ENCODE results near the gene PAX5. TPM values are rescaled to one million over a fixed set of nuclear protein-coding genes. Genes with fewer than 3 reads are reported as not detected.

Gene PAX5
- total RNA-seq, 1 donor from 2014 or later = not detected

DNA sequence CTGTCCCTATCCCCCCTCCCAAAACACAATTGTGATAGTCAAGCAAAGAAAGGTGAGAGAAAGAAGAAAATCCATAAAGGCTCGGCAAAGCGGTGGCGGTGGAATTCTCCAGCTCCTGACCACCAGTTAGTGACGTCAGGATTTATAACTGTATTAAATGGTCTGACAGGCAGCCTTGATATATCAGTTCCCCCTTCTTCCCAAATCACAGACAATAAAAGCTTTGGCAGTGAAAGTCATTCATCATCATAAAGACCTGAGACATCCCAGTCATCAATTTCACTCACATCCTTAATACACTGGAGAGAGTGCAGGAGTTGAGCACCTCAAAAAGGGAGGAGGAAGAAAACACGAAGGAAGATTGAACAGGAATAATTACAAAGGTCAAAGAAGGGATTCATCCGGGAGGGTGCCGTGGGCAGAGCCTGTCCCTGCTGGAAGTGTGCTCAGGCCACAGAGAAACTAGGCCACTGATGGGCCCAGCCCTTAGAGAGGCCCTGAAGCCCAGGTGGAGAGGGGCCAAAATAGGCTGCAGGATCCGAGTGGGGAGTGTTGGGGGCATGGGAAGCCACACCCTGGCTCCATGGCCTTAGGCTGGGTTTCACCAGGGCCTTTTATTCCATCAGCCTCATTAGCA, 131.9 kb downstream of the PAX5 start:
- Histone ChIP-seq H3K36me3 (ENCODE audit: control insufficient read depth in 3 of 3, insufficient read depth in 3 of 3, low read length in 3 of 3) (no peaks in the 10 kb centered on the region), H3K9ac (ENCODE audit: low read depth in 1 of 3, low read length in 3 of 3) (no peak overlapping the region), H3K4me1 (ENCODE audit: control insufficient read depth in 3 of 3, insufficient read depth in 3 of 3, low read length in 3 of 3) (no peaks in the 10 kb centered on the region), H3K9me3 (ENCODE audit: control insufficient read depth in 3 of 3, low read length in 3 of 3) (no peaks in the 10 kb centered on the region), H3K27ac (ENCODE audit: low read depth, low read length) (no peak overlapping the region), H3K27me3 (ENCODE audit: control insufficient read depth in 3 of 3, insufficient read depth in 3 of 3, low read length in 3 of 3) (peaks cover 6 to 19% (median 10%) of the 10 kb centered on the region in 3 donors), H3K4me3 (ENCODE audit: low read length in 3 of 3) (no peak overlapping the region)

DNA sequence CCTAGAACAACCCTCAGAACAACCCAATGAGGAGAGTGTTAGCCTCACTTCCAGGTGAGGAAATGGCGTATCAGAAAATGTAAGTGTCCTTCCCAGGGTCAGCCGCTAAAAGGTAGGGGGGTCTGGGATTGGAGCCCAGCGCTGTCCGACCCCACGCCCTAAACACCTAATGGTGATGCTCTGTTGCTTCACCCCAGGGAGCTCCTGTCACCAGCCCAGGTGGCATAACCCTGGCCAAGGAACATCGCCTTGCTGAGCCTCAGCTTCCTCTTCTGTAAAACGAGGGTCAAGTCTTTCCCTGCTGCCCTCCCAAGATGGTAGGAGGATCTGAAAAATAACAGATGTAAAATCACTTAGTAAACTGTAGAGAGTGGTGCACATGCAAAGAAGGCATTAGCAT, 132.5 kb downstream of the PAX5 start:
- no peak overlapping the region for H3K9ac ChIP-seq (ENCODE audit: low read depth in 1 of 3, low read length in 3 of 3)
- H3K27ac ChIP-seq (ENCODE audit: low read depth, low read length) = no peak overlapping the region
- peaks cover 4 to 15% (median 12%) of the 10 kb centered on the region in 3 donors for H3K27me3 ChIP-seq (ENCODE audit: control insufficient read depth in 3 of 3, insufficient read depth in 3 of 3, low read length in 3 of 3)
- H3K36me3 ChIP-seq (ENCODE audit: control insufficient read depth in 3 of 3, insufficient read depth in 3 of 3, low read length in 3 of 3) = no peaks in the 10 kb centered on the region
- no peaks in the 10 kb centered on the region for H3K4me1 ChIP-seq (ENCODE audit: control insufficient read depth in 3 of 3, insufficient read depth in 3 of 3, low read length in 3 of 3)
- no peaks in the 10 kb centered on the region for H3K9me3 ChIP-seq (ENCODE audit: control insufficient read depth in 3 of 3, low read length in 3 of 3)
- H3K4me3 ChIP-seq (ENCODE audit: low read length in 3 of 3) = no peak overlapping the region

DNA sequence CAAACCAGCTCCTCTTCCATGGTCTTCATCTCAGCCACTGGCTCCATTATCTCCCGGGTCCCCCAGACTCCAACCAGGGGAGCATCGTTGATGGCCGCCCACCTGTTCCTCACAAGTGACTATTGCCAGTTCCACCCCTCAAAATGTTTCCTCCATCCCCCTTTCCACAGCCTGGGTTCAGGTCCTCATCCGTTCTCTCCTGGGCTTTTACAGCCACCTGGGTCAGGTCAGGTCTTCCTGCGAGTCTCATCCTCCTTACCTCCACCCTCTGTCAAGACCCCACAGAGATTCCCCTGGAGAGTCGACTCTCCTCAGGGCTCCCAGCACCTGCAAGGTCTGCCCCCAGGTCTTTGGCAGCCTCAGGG, 133.2 kb downstream of the PAX5 start:
- Histone ChIP-seq H3K9ac (ENCODE audit: low read depth in 1 of 3, low read length in 3 of 3) (no peak overlapping the region), H3K4me1 (ENCODE audit: control insufficient read depth in 3 of 3, insufficient read depth in 3 of 3, low read length in 3 of 3) (no peaks in the 10 kb centered on the region), H3K4me3 (ENCODE audit: low read length in 3 of 3) (no peak overlapping the region), H3K27me3 (ENCODE audit: control insufficient read depth in 3 of 3, insufficient read depth in 3 of 3, low read length in 3 of 3) (peaks cover 0 to 15% (median 14%) of the 10 kb centered on the region in 3 donors), H3K36me3 (ENCODE audit: control insufficient read depth in 3 of 3, insufficient read depth in 3 of 3, low read length in 3 of 3) (no peaks in the 10 kb centered on the region), H3K27ac (ENCODE audit: low read depth, low read length) (no peak overlapping the region), H3K9me3 (ENCODE audit: control insufficient read depth in 3 of 3, low read length in 3 of 3) (no peaks in the 10 kb centered on the region)

DNA sequence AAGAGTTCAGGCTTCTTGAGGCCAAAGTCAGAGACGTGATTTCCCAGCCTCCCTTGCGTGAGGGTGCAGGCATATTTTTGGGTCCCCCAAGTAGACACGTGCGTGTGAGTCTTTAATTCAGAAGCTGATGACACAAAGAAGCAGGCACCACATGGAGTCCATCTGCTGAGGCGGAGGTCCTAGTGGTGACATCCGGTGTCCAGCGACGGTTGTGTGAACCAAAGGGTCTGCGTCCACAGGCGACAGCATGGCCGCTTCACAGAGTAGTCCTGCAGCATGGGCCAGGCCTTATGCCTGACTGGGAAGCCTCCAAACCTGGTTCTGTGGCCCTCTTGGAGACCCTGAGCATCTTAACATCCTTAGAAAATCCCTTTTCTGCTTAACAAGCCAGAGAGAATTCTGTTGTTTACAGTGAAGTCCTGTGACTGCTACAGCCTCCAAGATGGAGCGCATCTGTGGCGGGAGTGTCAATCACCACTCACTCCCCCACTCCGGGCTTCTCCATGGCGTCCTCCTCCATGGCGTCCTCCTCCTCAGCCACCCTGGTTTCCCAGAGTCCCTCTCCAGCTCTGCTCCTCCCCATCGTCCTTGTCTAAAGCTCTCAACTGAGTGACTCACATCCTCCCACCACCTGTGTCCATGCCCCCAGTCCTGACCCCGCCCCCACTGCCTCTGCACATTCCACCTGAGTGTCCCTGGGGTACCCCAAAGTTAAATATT, 133.8 kb downstream of the PAX5 start:
- no peak overlapping the region for H3K27ac ChIP-seq (ENCODE audit: low read depth, low read length)
- peaks cover 0 to 15% (median 14%) of the 10 kb centered on the region in 3 donors for H3K27me3 ChIP-seq (ENCODE audit: control insufficient read depth in 3 of 3, insufficient read depth in 3 of 3, low read length in 3 of 3)
- H3K36me3 ChIP-seq (ENCODE audit: control insufficient read depth in 3 of 3, insufficient read depth in 3 of 3, low read length in 3 of 3) = no peaks in the 10 kb centered on the region
- H3K4me3 ChIP-seq (ENCODE audit: low read length in 3 of 3) = no peak overlapping the region
- H3K4me1 ChIP-seq (ENCODE audit: control insufficient read depth in 3 of 3, insufficient read depth in 3 of 3, low read length in 3 of 3) = no peaks in the 10 kb centered on the region
- no peak overlapping the region for H3K9ac ChIP-seq (ENCODE audit: low read depth in 1 of 3, low read length in 3 of 3)
- no peaks in the 10 kb centered on the region for H3K9me3 ChIP-seq (ENCODE audit: control insufficient read depth in 3 of 3, low read length in 3 of 3)

DNA sequence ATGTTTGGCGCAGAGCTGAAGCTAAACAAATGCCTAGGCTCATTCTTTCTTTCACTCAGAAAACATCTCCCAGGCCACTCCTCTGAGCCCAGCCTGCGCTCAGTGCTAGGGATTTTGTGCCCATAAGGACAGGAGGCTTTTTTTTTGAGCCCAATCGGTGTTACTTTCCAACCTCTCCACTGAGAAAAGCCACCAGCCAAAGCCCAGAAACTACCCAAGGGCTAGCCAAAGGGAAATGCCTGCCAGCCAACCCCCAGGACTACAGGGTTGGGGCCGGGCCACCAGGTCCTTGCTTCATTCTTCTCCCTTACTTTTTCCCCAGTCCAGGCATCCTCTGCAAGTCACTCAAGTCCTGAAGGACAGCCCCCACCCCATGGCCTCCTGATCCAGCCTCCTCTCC, 134.7 kb downstream of the PAX5 start:
- Histone ChIP-seq H3K27me3 (ENCODE audit: control insufficient read depth in 3 of 3, insufficient read depth in 3 of 3, low read length in 3 of 3) (peaks cover 0 to 15% (median 14%) of the 10 kb centered on the region in 3 donors), H3K9me3 (ENCODE audit: control insufficient read depth in 3 of 3, low read length in 3 of 3) (no peaks in the 10 kb centered on the region), H3K9ac (ENCODE audit: low read depth in 1 of 3, low read length in 3 of 3) (no peak overlapping the region), H3K36me3 (ENCODE audit: control insufficient read depth in 3 of 3, insufficient read depth in 3 of 3, low read length in 3 of 3) (no peaks in the 10 kb centered on the region), H3K4me1 (ENCODE audit: control insufficient read depth in 3 of 3, insufficient read depth in 3 of 3, low read length in 3 of 3) (no peaks in the 10 kb centered on the region), H3K4me3 (ENCODE audit: low read length in 3 of 3) (no peak overlapping the region), H3K27ac (ENCODE audit: low read depth, low read length) (no peak overlapping the region)

DNA sequence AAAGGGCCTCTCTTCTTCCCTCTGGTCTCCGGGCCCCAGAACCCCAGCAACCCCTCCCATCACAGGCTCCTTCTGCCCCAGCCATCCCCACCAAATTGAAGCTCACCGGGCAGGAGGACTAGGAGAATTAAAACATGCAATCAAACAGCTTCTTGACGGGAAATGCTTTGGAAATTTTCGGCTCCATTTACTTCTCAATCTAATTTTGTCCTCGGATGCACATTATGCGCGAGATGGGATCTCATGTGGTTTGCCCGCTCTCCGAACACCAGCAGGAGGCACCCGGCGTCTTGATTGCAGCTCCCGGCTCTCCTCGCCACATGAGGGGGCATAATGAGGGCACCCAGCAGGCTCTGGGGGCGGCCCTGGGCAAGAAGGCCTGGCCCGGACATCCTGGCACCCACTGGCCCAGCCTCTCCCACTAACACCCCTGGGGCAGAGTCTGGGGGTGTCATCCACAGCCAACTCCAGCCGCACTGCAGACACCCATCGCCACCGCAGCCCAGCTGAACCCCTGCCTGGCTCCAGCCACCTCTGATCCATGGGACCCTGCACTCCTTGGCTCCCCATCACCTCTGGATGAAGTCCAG, 135.5 kb downstream of the PAX5 start:
- Histone ChIP-seq H3K4me3 (ENCODE audit: low read length in 3 of 3) (no peak overlapping the region), H3K9me3 (ENCODE audit: control insufficient read depth in 3 of 3, low read length in 3 of 3) (no peaks in the 10 kb centered on the region), H3K4me1 (ENCODE audit: control insufficient read depth in 3 of 3, insufficient read depth in 3 of 3, low read length in 3 of 3) (peaks cover 4 to 5% (median 5%) of the 10 kb centered on the region in 3 donors), H3K27ac (ENCODE audit: low read depth, low read length) (no peak overlapping the region), H3K9ac (ENCODE audit: low read depth in 1 of 3, low read length in 3 of 3) (no peak overlapping the region), H3K27me3 (ENCODE audit: control insufficient read depth in 3 of 3, insufficient read depth in 3 of 3, low read length in 3 of 3) (peaks cover 0 to 15% (median 14%) of the 10 kb centered on the region in 3 donors), H3K36me3 (ENCODE audit: control insufficient read depth in 3 of 3, insufficient read depth in 3 of 3, low read length in 3 of 3) (no peaks in the 10 kb centered on the region)

DNA sequence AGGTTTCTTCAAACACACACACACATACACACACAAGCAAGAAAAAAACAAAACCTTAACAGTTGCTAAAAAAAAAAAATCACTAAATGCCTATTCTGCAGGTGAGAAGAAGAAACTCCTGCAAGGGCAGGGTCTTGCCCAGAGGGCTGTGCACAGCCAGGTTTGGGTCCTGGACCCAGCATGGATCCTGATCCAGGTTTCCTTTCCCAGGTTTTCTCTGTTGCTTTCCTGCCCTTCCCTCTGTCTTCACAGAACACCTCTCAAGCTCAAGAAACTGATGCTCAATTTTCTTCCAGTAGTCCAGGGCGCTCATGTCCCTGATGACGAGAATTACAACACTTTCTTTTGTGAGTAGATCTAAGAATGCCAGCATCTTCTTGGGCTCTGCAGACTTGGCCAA, 136.6 kb downstream of the PAX5 start:
- Histone ChIP-seq H3K36me3 (ENCODE audit: control insufficient read depth in 3 of 3, insufficient read depth in 3 of 3, low read length in 3 of 3) (no peaks in the 10 kb centered on the region), H3K27me3 (ENCODE audit: control insufficient read depth in 3 of 3, insufficient read depth in 3 of 3, low read length in 3 of 3) (peaks cover 0 to 15% (median 14%) of the 10 kb centered on the region in 3 donors), H3K9ac (ENCODE audit: low read depth in 1 of 3, low read length in 3 of 3) (no peak overlapping the region), H3K4me3 (ENCODE audit: low read length in 3 of 3) (no peak overlapping the region), H3K27ac (ENCODE audit: low read depth, low read length) (no peak overlapping the region), H3K9me3 (ENCODE audit: control insufficient read depth in 3 of 3, low read length in 3 of 3) (no peaks in the 10 kb centered on the region), H3K4me1 (ENCODE audit: control insufficient read depth in 3 of 3, insufficient read depth in 3 of 3, low read length in 3 of 3) (peaks cover 10 to 11% (median 11%) of the 10 kb centered on the region in 3 donors)

DNA sequence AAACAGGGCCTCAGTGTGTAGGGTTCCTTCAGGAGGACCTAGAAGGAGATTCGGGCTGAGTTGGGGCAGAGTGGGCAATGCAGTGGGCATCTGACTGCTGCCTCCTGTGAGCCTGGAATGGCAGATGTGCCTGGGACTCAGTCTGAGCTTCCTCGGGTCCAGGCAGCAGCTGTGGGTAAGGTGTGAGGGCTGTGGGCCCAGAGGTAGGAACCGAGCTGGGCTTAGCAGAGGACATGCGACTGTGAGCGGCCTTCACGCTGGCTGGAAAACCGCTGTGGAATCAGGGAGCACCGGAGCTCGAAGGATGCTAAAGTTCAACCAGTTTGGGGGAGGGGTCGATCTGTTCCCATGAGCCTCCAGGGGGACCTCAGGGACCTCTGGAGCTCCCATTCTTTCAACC, 137.0 kb downstream of the PAX5 start:
- Histone ChIP-seq H3K36me3 (ENCODE audit: control insufficient read depth in 3 of 3, insufficient read depth in 3 of 3, low read length in 3 of 3) (no peaks in the 10 kb centered on the region), H3K4me1 (ENCODE audit: control insufficient read depth in 3 of 3, insufficient read depth in 3 of 3, low read length in 3 of 3) (peaks cover 10 to 11% (median 11%) of the 10 kb centered on the region in 3 donors), H3K27me3 (ENCODE audit: control insufficient read depth in 3 of 3, insufficient read depth in 3 of 3, low read length in 3 of 3) (peaks cover 0 to 15% (median 14%) of the 10 kb centered on the region in 3 donors), H3K27ac (ENCODE audit: low read depth, low read length) (no peak overlapping the region), H3K9ac (ENCODE audit: low read depth in 1 of 3, low read length in 3 of 3) (no peak overlapping the region), H3K4me3 (ENCODE audit: low read length in 3 of 3) (no peak overlapping the region), H3K9me3 (ENCODE audit: control insufficient read depth in 3 of 3, low read length in 3 of 3) (no peaks in the 10 kb centered on the region)

DNA sequence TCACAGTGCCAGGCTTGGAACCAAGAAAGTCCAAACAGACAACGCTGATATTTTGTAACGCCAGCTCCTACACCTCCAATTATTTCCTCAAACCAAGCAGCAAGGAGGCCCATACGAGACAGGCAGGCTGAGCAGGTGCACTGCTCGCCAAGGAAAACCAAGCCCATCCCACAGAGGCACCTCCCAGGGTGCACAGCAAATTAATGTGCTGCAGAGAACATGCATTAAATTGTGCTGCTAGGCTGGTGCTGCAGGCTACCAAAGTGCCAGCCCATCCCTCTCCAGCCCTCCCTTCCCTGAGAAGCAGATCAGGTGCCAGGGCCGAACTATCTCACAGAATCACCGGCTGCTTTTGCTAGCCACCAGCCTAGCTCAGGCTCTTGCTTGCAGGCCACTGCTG, 137.8 kb downstream of the PAX5 start:
- Histone ChIP-seq H3K9ac (ENCODE audit: low read depth in 1 of 3, low read length in 3 of 3) (no peak overlapping the region), H3K27ac (ENCODE audit: low read depth, low read length) (no peak overlapping the region), H3K9me3 (ENCODE audit: control insufficient read depth in 3 of 3, low read length in 3 of 3) (no peaks in the 10 kb centered on the region), H3K27me3 (ENCODE audit: control insufficient read depth in 3 of 3, insufficient read depth in 3 of 3, low read length in 3 of 3) (peaks cover 0 to 15% (median 14%) of the 10 kb centered on the region in 3 donors), H3K4me1 (ENCODE audit: control insufficient read depth in 3 of 3, insufficient read depth in 3 of 3, low read length in 3 of 3) (peaks cover 10 to 11% (median 11%) of the 10 kb centered on the region in 3 donors), H3K36me3 (ENCODE audit: control insufficient read depth in 3 of 3, insufficient read depth in 3 of 3, low read length in 3 of 3) (no peaks in the 10 kb centered on the region), H3K4me3 (ENCODE audit: low read length in 3 of 3) (no peak overlapping the region)

DNA sequence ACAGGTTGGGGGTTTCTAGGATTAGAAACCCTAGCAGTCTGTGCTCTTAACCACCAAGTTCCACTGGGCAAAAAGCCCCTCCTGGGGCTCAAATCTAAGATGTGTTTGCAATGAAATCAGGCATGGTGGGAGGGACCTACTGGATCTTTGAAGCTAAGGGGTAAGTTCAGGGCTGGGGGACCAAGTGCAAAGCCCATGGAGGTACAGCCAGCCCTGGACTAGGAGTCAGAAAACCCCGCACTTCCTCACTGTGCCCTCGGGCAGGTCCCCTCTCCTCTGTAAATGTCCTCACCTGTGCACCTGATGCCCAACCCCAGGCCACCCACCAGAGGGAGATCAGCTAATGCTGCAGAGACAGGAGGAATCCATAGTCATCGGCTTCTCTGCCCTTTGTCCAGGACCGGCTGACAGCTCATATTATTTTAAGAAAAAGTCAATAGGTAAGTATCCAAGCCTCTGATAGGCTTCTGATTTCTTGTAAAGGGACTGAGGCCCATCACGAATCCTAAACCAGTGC, 138.3 kb downstream of the PAX5 start:
- Histone ChIP-seq H3K4me1 (ENCODE audit: control insufficient read depth in 3 of 3, insufficient read depth in 3 of 3, low read length in 3 of 3) (peaks cover 10 to 11% (median 11%) of the 10 kb centered on the region in 3 donors), H3K27me3 (ENCODE audit: control insufficient read depth in 3 of 3, insufficient read depth in 3 of 3, low read length in 3 of 3) (peaks cover 0 to 13% (median 10%) of the 10 kb centered on the region in 3 donors), H3K36me3 (ENCODE audit: control insufficient read depth in 3 of 3, insufficient read depth in 3 of 3, low read length in 3 of 3) (no peaks in the 10 kb centered on the region), H3K9ac (ENCODE audit: low read depth in 1 of 3, low read length in 3 of 3) (no peak overlapping the region), H3K27ac (ENCODE audit: low read depth, low read length) (no peak overlapping the region), H3K4me3 (ENCODE audit: low read length in 3 of 3) (no peak overlapping the region), H3K9me3 (ENCODE audit: control insufficient read depth in 3 of 3, low read length in 3 of 3) (no peaks in the 10 kb centered on the region)
